ENCODE data around the gene FIBP.

Gene FIBP

GRCh38 chr11:65883786-65884715, 4.2 kb downstream of the FIBP start:
- H4K91ac ChIP-seq (ENCODE audit: low read length), result peak overlapping the region; percentile 43
- H3K79me1 ChIP-seq (replicated peaks; ENCODE audit: low read length, poor library complexity, severe bottlenecking), result peaks cover 27% of the 10 kb centered on the region
- no peaks in the 10 kb centered on the region for H3K9me3 ChIP-seq (ENCODE audit: control insufficient read depth, low read length)
- H3K14ac ChIP-seq (ENCODE audit: low read length in 2 of 2), result no peak overlapping the region
- H2AK5ac ChIP-seq (ENCODE audit: low read length, severe bottlenecking), result no peak overlapping the region
- H3K9ac ChIP-seq (ENCODE audit: low read length), result peak overlapping the region; percentile 21
- H2BK12ac ChIP-seq (ENCODE audit: low read length in 2 of 2), result no peak overlapping the region
- no peak overlapping the region for H3K27ac ChIP-seq (ENCODE audit: low read length, poor library complexity, severe bottlenecking)
- 88% methylated on average over 27 of the region's 28 CpGs for WGBS
- peaks cover 51 to 61% of the 10 kb centered on the region in 2 experiments for H3K36me3 ChIP-seq (ENCODE audit: control insufficient read depth in 1 of 2, insufficient read depth in 2 of 2, low read depth in 1 of 2, low read length in 2 of 2)
- H3K23ac ChIP-seq (ENCODE audit: low read length in 2 of 2), result no peak overlapping the region
- DNase-seq, result no peak
- H3K4ac ChIP-seq (ENCODE audit: low read depth in 1 of 2, low read length in 2 of 2), result no peak overlapping the region
- H3K4me1 ChIP-seq (ENCODE audit: control insufficient read depth, insufficient read depth, low read depth, low read length), result peaks cover 16% of the 10 kb centered on the region
- no peak overlapping the region for H2BK15ac ChIP-seq (ENCODE audit: low read depth, poor library complexity, severe bottlenecking)
- H2AFZ ChIP-seq (ENCODE audit: low read depth, low read length), result no peak overlapping the region
- no peak overlapping the region for H2BK120ac ChIP-seq (ENCODE audit: low read depth, low read length)
- no peak overlapping the region for H2BK5ac ChIP-seq (ENCODE audit: low read depth, low read length, poor library complexity, severe bottlenecking)
- H4K8ac ChIP-seq (ENCODE audit: low read length), result no peak overlapping the region
- no peaks in the 10 kb centered on the region for H3K27me3 ChIP-seq (ENCODE audit: control insufficient read depth in 1 of 2, insufficient read depth in 1 of 2, low read length in 2 of 2)
- no peak overlapping the region for H3K4me2 ChIP-seq (ENCODE audit: low read length, poor library complexity, severe bottlenecking)
- no peak overlapping the region for H3K4me3 ChIP-seq (ENCODE audit: insufficient read depth in 1 of 2, low read depth in 1 of 2, low read length in 2 of 2)
- no peak overlapping the region for H3K18ac ChIP-seq (ENCODE audit: low read depth in 1 of 2, low read length in 2 of 2)

GRCh38 chr11:65883058-65883761, 5.1 kb downstream of the FIBP start:
- Histone ChIP-seq H3K27ac (ENCODE audit: low read length, poor library complexity, severe bottlenecking) (no peak overlapping the region), H3K18ac (ENCODE audit: low read depth in 1 of 2, low read length in 2 of 2) (no peak overlapping the region)

GRCh38 chr11:65882120-65883057, 5.9 kb downstream of the FIBP start:
- Histone ChIP-seq H3K4me3 (ENCODE audit: insufficient read depth in 1 of 2, low read depth in 1 of 2, low read length in 2 of 2) (no peak overlapping the region), H3K36me3 (ENCODE audit: control insufficient read depth in 1 of 2, insufficient read depth in 2 of 2, low read depth in 1 of 2, low read length in 2 of 2) (peaks cover 51 to 61% of the 10 kb centered on the region in 2 experiments), H2AFZ (ENCODE audit: low read depth, low read length) (no peak overlapping the region), H3K23ac (ENCODE audit: low read length in 2 of 2) (no peak overlapping the region), H2AK5ac (ENCODE audit: low read length, severe bottlenecking) (no peak overlapping the region), H3K4ac (ENCODE audit: low read depth in 1 of 2, low read length in 2 of 2) (no peak overlapping the region), H3K27me3 (ENCODE audit: control insufficient read depth in 1 of 2, insufficient read depth in 1 of 2, low read length in 2 of 2) (no peaks in the 10 kb centered on the region), H3K27ac (ENCODE audit: low read length, poor library complexity, severe bottlenecking) (no peak overlapping the region), H3K9ac (ENCODE audit: low read length) (no peak overlapping the region), H4K8ac (ENCODE audit: low read length) (no peak overlapping the region), H2BK5ac (ENCODE audit: low read depth, low read length, poor library complexity, severe bottlenecking) (no peak overlapping the region), H2BK15ac (ENCODE audit: low read depth, poor library complexity, severe bottlenecking) (no peak overlapping the region), H3K14ac (ENCODE audit: low read length in 2 of 2) (no peak overlapping the region), H4K91ac (ENCODE audit: low read length) (no peak overlapping the region), H3K79me1 (replicated peaks; ENCODE audit: low read length, poor library complexity, severe bottlenecking) (peaks cover 27% of the 10 kb centered on the region), H3K4me2 (ENCODE audit: low read length, poor library complexity, severe bottlenecking) (no peak overlapping the region), H3K9me3 (ENCODE audit: control insufficient read depth, low read length) (no peaks in the 10 kb centered on the region), H3K4me1 (ENCODE audit: control insufficient read depth, insufficient read depth, low read depth, low read length) (peaks cover 10% of the 10 kb centered on the region), H2BK12ac (ENCODE audit: low read length in 2 of 2) (no peak overlapping the region), H3K18ac (ENCODE audit: low read depth in 1 of 2, low read length in 2 of 2) (no peak overlapping the region), H2BK120ac (ENCODE audit: low read depth, low read length) (no peak overlapping the region)
- WGBS, result 96% methylated on average over 30 of the region's 30 CpGs
- DNase-seq, result no peak

More at GRCh38 chr11:65883058-65883761, 5.1 kb downstream of the FIBP start:
- Histone ChIP-seq H3K36me3 (ENCODE audit: control insufficient read depth in 1 of 2, insufficient read depth in 2 of 2, low read depth in 1 of 2, low read length in 2 of 2) (peaks cover 51 to 61% of the 10 kb centered on the region in 2 experiments), H2AK5ac (ENCODE audit: low read length, severe bottlenecking) (no peak overlapping the region), H3K9ac (ENCODE audit: low read length) (no peak overlapping the region), H3K4me2 (ENCODE audit: low read length, poor library complexity, severe bottlenecking) (no peak overlapping the region), H3K4me1 (ENCODE audit: control insufficient read depth, insufficient read depth, low read depth, low read length) (peaks cover 16% of the 10 kb centered on the region), H3K4ac (ENCODE audit: low read depth in 1 of 2, low read length in 2 of 2) (no peak overlapping the region), H2AFZ (ENCODE audit: low read depth, low read length) (no peak overlapping the region), H2BK5ac (ENCODE audit: low read depth, low read length, poor library complexity, severe bottlenecking) (no peak overlapping the region), H3K4me3 (ENCODE audit: insufficient read depth in 1 of 2, low read depth in 1 of 2, low read length in 2 of 2) (no peak overlapping the region), H4K91ac (ENCODE audit: low read length) (no peak overlapping the region), H2BK12ac (ENCODE audit: low read length in 2 of 2) (no peak overlapping the region), H2BK120ac (ENCODE audit: low read depth, low read length) (no peak overlapping the region), H3K9me3 (ENCODE audit: control insufficient read depth, low read length) (no peaks in the 10 kb centered on the region), H2BK15ac (ENCODE audit: low read depth, poor library complexity, severe bottlenecking) (no peak overlapping the region), H3K27me3 (ENCODE audit: control insufficient read depth in 1 of 2, insufficient read depth in 1 of 2, low read length in 2 of 2) (no peaks in the 10 kb centered on the region), H4K8ac (ENCODE audit: low read length) (no peak overlapping the region), H3K14ac (ENCODE audit: low read length in 2 of 2) (no peak overlapping the region), H3K23ac (ENCODE audit: low read length in 2 of 2) (no peak overlapping the region), H3K79me1 (replicated peaks; ENCODE audit: low read length, poor library complexity, severe bottlenecking) (peaks cover 27% of the 10 kb centered on the region)
- WGBS, result 98% methylated on average over 9 of the region's 13 CpGs
- DNase-seq, result no peak

Measured in mesenchymal stem cell (in vitro differentiated cells and primary cell).